Measurements from ENCODE around the gene KCNK10.

- TF ChIP-seq CTCF (IDR thresholded peaks at IDR 0.05) (no peak), POLR2AphosphoS5 (IDR thresholded peaks at IDR 0.05) (no peak), EP300 (IDR thresholded peaks at IDR 0.05) (no peak), POLR2A (IDR thresholded peaks at IDR 0.05) (no peak)
Observed at GRCh38 chr14:88266474-88266873, 56.6 kb downstream of the KCNK10 start.

Measured in suprapubic skin (tissue), 4 donors.